ENCODE measurements around the gene TRAPPC11. TPM values are rescaled to one million over a fixed set of nuclear protein-coding genes. Genes with fewer than 3 reads are reported as not detected.
"Not testable (repeated sequence)": the region's sequence is repeated elsewhere in the genome, so short reads cannot be mapped to it uniquely, and the experiment has no call there.

TRAPPC11 gene
- polyA plus RNA-seq, 2 donors = 11.6 to 13.7 TPM

- no peak overlapping the region for H3K4me3 ChIP-seq (ENCODE audit: low read depth in 1 of 2, low read length in 2 of 2)
- peaks cover 0 to 6% of the 10 kb centered on the region in 2 donors for H3K4me1 ChIP-seq (ENCODE audit: control insufficient read depth in 2 of 2, insufficient read depth in 2 of 2, low read length in 1 of 2)
- WGBS, 2 donors = 70 to 75% methylated on average over 6 of the region's 6 CpGs
- H3K36me3 ChIP-seq (ENCODE audit: control insufficient read depth in 2 of 2, insufficient read depth in 2 of 2, low read length in 1 of 2) = no peaks in the 10 kb centered on the region
- no peaks in the 10 kb centered on the region for H3K27me3 ChIP-seq (ENCODE audit: control insufficient read depth in 1 of 2, insufficient read depth in 2 of 2, low read length in 2 of 2)
- H3K9me3 ChIP-seq (ENCODE audit: control insufficient read depth in 2 of 2, insufficient read depth in 1 of 2, low read depth in 1 of 2, low read length in 1 of 2) = no peaks in the 10 kb centered on the region
- H3K27ac ChIP-seq (ENCODE audit: low read depth in 2 of 2, low read length in 1 of 2) = peak overlapping the region in 1 of 2 donors; percentile 37
Measured at GRCh38 chr4:183624548-183624947, 34.5 kb upstream of the TRAPPC11 start.

GRCh38 chr4:183626168-183626567, 32.9 kb upstream of the TRAPPC11 start:
- Histone ChIP-seq H3K36me3 (ENCODE audit: control insufficient read depth in 2 of 2, insufficient read depth in 2 of 2, low read length in 1 of 2) (no peaks in the 10 kb centered on the region), H3K4me3 (ENCODE audit: low read depth in 1 of 2, low read length in 2 of 2) (no peak overlapping the region), H3K9me3 (ENCODE audit: control insufficient read depth in 2 of 2, insufficient read depth in 1 of 2, low read depth in 1 of 2, low read length in 1 of 2) (no peaks in the 10 kb centered on the region), H3K27me3 (ENCODE audit: control insufficient read depth in 1 of 2, insufficient read depth in 2 of 2, low read length in 2 of 2) (no peaks in the 10 kb centered on the region), H3K4me1 (ENCODE audit: control insufficient read depth in 2 of 2, insufficient read depth in 2 of 2, low read length in 1 of 2) (peaks cover 0 to 6% of the 10 kb centered on the region in 2 donors), H3K27ac (ENCODE audit: low read depth in 2 of 2, low read length in 1 of 2) (no peak overlapping the region)
- WGBS, 2 donors = 55 to 67% methylated on average over 6 of the region's 6 CpGs

GRCh38 chr4:183627286-183627685, 31.8 kb upstream of the TRAPPC11 start:
- not testable (repeated sequence) for H3K4me1 ChIP-seq (ENCODE audit: control insufficient read depth in 2 of 2, insufficient read depth in 2 of 2, low read length in 1 of 2); H3K27me3 ChIP-seq (ENCODE audit: control insufficient read depth in 1 of 2, insufficient read depth in 2 of 2, low read length in 2 of 2); H3K27ac ChIP-seq (ENCODE audit: low read depth in 2 of 2, low read length in 1 of 2); H3K9me3 ChIP-seq (ENCODE audit: control insufficient read depth in 2 of 2, insufficient read depth in 1 of 2, low read depth in 1 of 2, low read length in 1 of 2); H3K4me3 ChIP-seq (ENCODE audit: low read depth in 1 of 2, low read length in 2 of 2); H3K36me3 ChIP-seq (ENCODE audit: control insufficient read depth in 2 of 2, insufficient read depth in 2 of 2, low read length in 1 of 2)
- 91 to 93% methylated on average over 5 of the region's 5 CpGs for WGBS, 2 donors

- Histone ChIP-seq H3K36me3 (ENCODE audit: control insufficient read depth in 2 of 2, insufficient read depth in 2 of 2, low read length in 1 of 2) (no peaks in the 10 kb centered on the region), H3K9me3 (ENCODE audit: control insufficient read depth in 2 of 2, insufficient read depth in 1 of 2, low read depth in 1 of 2, low read length in 1 of 2) (no peaks in the 10 kb centered on the region)
- 92 to 93% methylated on average over 12 of the region's 12 CpGs for WGBS, 2 donors
Measured at GRCh38 chr4:183627979-183628588, 31.0 kb upstream of the TRAPPC11 start.

GRCh38 chr4:183631577-183632198, 27.4 kb upstream of the TRAPPC11 start:
- Histone ChIP-seq H3K36me3 (ENCODE audit: control insufficient read depth in 2 of 2, insufficient read depth in 2 of 2, low read length in 1 of 2) (no peaks in the 10 kb centered on the region), H3K4me1 (ENCODE audit: control insufficient read depth in 2 of 2, insufficient read depth in 2 of 2, low read length in 1 of 2) (peaks cover 0 to 3% of the 10 kb centered on the region in 2 donors), H3K9me3 (ENCODE audit: control insufficient read depth in 2 of 2, insufficient read depth in 1 of 2, low read depth in 1 of 2, low read length in 1 of 2) (no peaks in the 10 kb centered on the region), H3K27me3 (ENCODE audit: control insufficient read depth in 1 of 2, insufficient read depth in 2 of 2, low read length in 2 of 2) (no peaks in the 10 kb centered on the region), H3K4me3 (ENCODE audit: low read depth in 1 of 2, low read length in 2 of 2) (no peak overlapping the region), H3K27ac (ENCODE audit: low read depth in 2 of 2, low read length in 1 of 2) (no peak overlapping the region)
- 77 to 83% methylated on average over 11 of the region's 11 CpGs for WGBS, 2 donors

More at GRCh38 chr4:183627979-183628588, 31.0 kb upstream of the TRAPPC11 start:
- H3K27me3 ChIP-seq (ENCODE audit: control insufficient read depth in 1 of 2, insufficient read depth in 2 of 2, low read length in 2 of 2) = no peaks in the 10 kb centered on the region
- peaks cover 0 to 6% of the 10 kb centered on the region in 2 donors for H3K4me1 ChIP-seq (ENCODE audit: control insufficient read depth in 2 of 2, insufficient read depth in 2 of 2, low read length in 1 of 2)
- H3K27ac ChIP-seq (ENCODE audit: low read depth in 2 of 2, low read length in 1 of 2) = no peak overlapping the region
- no peak overlapping the region for H3K4me3 ChIP-seq (ENCODE audit: low read depth in 1 of 2, low read length in 2 of 2)

- Histone ChIP-seq H3K4me3 (ENCODE audit: low read depth in 1 of 2, low read length in 2 of 2) (no peak overlapping the region), H3K4me1 (ENCODE audit: control insufficient read depth in 2 of 2, insufficient read depth in 2 of 2, low read length in 1 of 2) (peaks cover 0 to 3% of the 10 kb centered on the region in 2 donors), H3K36me3 (ENCODE audit: control insufficient read depth in 2 of 2, insufficient read depth in 2 of 2, low read length in 1 of 2) (no peaks in the 10 kb centered on the region), H3K27me3 (ENCODE audit: control insufficient read depth in 1 of 2, insufficient read depth in 2 of 2, low read length in 2 of 2) (no peaks in the 10 kb centered on the region), H3K27ac (ENCODE audit: low read depth in 2 of 2, low read length in 1 of 2) (no peak overlapping the region), H3K9me3 (ENCODE audit: control insufficient read depth in 2 of 2, insufficient read depth in 1 of 2, low read depth in 1 of 2, low read length in 1 of 2) (no peaks in the 10 kb centered on the region)
- WGBS, 2 donors = 90 to 91% methylated on average over 12 of the region's 12 CpGs
Measured at GRCh38 chr4:183632689-183633088, 26.4 kb upstream of the TRAPPC11 start.

- Histone ChIP-seq H3K4me3 (ENCODE audit: low read depth in 1 of 2, low read length in 2 of 2) (no peak overlapping the region), H3K9me3 (ENCODE audit: control insufficient read depth in 2 of 2, insufficient read depth in 1 of 2, low read depth in 1 of 2, low read length in 1 of 2) (no peaks in the 10 kb centered on the region), H3K4me1 (ENCODE audit: control insufficient read depth in 2 of 2, insufficient read depth in 2 of 2, low read length in 1 of 2) (peaks cover 0 to 3% of the 10 kb centered on the region in 2 donors), H3K27me3 (ENCODE audit: control insufficient read depth in 1 of 2, insufficient read depth in 2 of 2, low read length in 2 of 2) (no peaks in the 10 kb centered on the region), H3K36me3 (ENCODE audit: control insufficient read depth in 2 of 2, insufficient read depth in 2 of 2, low read length in 1 of 2) (no peaks in the 10 kb centered on the region), H3K27ac (ENCODE audit: low read depth in 2 of 2, low read length in 1 of 2) (peak overlapping the region in 1 of 2 donors; percentile 38)
- 53 to 64% methylated on average over 11 of the region's 11 CpGs for WGBS, 2 donors
Measured at GRCh38 chr4:183633476-183634400, 25.4 kb upstream of the TRAPPC11 start.

- no peak overlapping the region for H3K4me3 ChIP-seq (ENCODE audit: low read depth in 1 of 2, low read length in 2 of 2)
- H3K36me3 ChIP-seq (ENCODE audit: control insufficient read depth in 2 of 2, insufficient read depth in 2 of 2, low read length in 1 of 2) = no peaks in the 10 kb centered on the region
- H3K27me3 ChIP-seq (ENCODE audit: control insufficient read depth in 1 of 2, insufficient read depth in 2 of 2, low read length in 2 of 2) = no peaks in the 10 kb centered on the region
- H3K9me3 ChIP-seq (ENCODE audit: control insufficient read depth in 2 of 2, insufficient read depth in 1 of 2, low read depth in 1 of 2, low read length in 1 of 2) = no peaks in the 10 kb centered on the region
- 72 to 73% methylated on average over 10 of the region's 10 CpGs for WGBS, 2 donors
- no peak overlapping the region for H3K27ac ChIP-seq (ENCODE audit: low read depth in 2 of 2, low read length in 1 of 2)
- H3K4me1 ChIP-seq (ENCODE audit: control insufficient read depth in 2 of 2, insufficient read depth in 2 of 2, low read length in 1 of 2) = peaks cover 0 to 3% of the 10 kb centered on the region in 2 donors
Measured at GRCh38 chr4:183635321-183635720, 23.8 kb upstream of the TRAPPC11 start.

- no peak overlapping the region for H3K27ac ChIP-seq (ENCODE audit: low read depth in 2 of 2, low read length in 1 of 2)
- no peaks in the 10 kb centered on the region for H3K36me3 ChIP-seq (ENCODE audit: control insufficient read depth in 2 of 2, insufficient read depth in 2 of 2, low read length in 1 of 2)
- H3K4me3 ChIP-seq (ENCODE audit: low read depth in 1 of 2, low read length in 2 of 2) = no peak overlapping the region
- no peaks in the 10 kb centered on the region for H3K27me3 ChIP-seq (ENCODE audit: control insufficient read depth in 1 of 2, insufficient read depth in 2 of 2, low read length in 2 of 2)
- H3K4me1 ChIP-seq (ENCODE audit: control insufficient read depth in 2 of 2, insufficient read depth in 2 of 2, low read length in 1 of 2) = peaks cover 0 to 3% of the 10 kb centered on the region in 2 donors
- no peaks in the 10 kb centered on the region for H3K9me3 ChIP-seq (ENCODE audit: control insufficient read depth in 2 of 2, insufficient read depth in 1 of 2, low read depth in 1 of 2, low read length in 1 of 2)
- WGBS, 2 donors = 80 to 82% methylated on average over 5 of the region's 5 CpGs
Measured at GRCh38 chr4:183635741-183636140, 23.4 kb upstream of the TRAPPC11 start.
